GM21526 (cell line): ENCODE results near the gene CAVIN3.

Experiments used
- ATAC-seq: cut with Tn5 transposase; IDR thresholded peaks from one replicate; pipeline ENCODE4 v1.9.1; 2021; ENCODE audit warnings: moderate library complexity; ENCODE audit not compliant: unreplicated experiment, low FRiP score

The CAVIN3 gene

DNA sequence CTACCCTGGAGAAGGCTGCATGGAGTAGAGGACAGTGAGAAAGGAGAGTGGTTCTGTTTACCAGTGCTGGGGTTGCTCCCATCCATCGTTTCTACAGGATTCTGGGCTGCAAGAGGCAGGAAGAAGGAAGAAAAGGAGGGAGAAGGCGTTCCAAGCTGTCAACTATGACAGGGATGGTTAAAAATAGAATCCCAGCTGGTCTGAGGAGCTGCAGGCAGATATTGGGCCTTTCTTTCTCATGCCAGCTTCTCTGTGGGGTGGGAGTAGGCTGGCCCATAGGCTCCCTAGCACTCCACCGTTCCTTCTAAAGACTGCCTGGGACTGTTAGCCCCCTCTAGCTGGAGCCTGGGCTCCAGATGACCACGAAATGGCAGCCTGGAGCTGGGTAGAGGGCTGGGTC lies 47.1 kb downstream of the CAVIN3 start:
- ATAC-seq = no peak

DNA sequence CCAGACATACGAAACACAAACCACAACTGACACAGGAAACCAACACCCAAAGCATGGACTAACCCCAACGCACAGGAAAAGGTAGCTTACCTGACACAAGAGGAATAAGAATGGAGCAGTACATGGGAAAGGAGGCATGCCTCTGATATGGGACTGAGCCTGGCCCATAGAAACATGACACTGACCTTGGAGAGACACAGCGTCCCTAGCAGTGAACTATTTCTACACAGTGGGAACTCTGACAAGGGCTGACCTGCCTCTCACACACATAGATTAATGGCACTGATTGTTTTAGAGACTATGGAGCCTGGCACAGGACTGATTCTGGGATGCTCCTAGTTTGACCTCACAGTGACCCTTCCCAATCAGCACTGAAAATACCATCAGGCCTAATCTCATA lies 48.7 kb downstream of the CAVIN3 start:
- no peak for ATAC-seq

GRCh38 chr11:6270584-6271246 lies 49.6 kb downstream of the CAVIN3 start:
- ATAC-seq = no peak

- ATAC-seq = no peak
Observed at GRCh38 chr11:6269994-6270393, 50.3 kb downstream of the CAVIN3 start.
